ENCODE measurements around the gene OSBPL9.

DNA sequence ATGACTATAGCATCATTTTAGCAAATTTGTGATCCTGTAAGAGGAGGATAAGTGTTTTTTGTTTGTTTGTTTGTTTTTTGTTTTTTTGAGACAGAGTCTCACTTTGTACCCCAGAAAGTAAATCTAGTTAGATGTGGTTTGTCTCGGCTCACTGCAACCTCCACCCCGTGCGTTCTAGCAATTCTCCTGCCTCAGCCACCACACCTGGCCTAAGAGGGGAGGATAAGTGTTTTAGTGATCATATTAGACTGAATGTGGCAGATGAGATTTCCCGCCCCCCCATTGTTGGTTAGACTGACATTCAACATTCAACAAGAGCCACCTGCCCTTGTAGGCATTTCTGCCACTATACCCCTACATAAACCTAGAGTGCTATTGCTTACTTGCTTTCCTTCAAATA is 98.5 kb downstream of the OSBPL9 start:
- no peak for TF ChIP-seq ZNF114 (tag by site-specific recombination; IDR thresholded peaks at IDR 0.05)
- no peak for TF ChIP-seq ZNF792 (tag by site-specific recombination; IDR thresholded peaks at IDR 0.05)
- TF ChIP-seq, protein P1, sequence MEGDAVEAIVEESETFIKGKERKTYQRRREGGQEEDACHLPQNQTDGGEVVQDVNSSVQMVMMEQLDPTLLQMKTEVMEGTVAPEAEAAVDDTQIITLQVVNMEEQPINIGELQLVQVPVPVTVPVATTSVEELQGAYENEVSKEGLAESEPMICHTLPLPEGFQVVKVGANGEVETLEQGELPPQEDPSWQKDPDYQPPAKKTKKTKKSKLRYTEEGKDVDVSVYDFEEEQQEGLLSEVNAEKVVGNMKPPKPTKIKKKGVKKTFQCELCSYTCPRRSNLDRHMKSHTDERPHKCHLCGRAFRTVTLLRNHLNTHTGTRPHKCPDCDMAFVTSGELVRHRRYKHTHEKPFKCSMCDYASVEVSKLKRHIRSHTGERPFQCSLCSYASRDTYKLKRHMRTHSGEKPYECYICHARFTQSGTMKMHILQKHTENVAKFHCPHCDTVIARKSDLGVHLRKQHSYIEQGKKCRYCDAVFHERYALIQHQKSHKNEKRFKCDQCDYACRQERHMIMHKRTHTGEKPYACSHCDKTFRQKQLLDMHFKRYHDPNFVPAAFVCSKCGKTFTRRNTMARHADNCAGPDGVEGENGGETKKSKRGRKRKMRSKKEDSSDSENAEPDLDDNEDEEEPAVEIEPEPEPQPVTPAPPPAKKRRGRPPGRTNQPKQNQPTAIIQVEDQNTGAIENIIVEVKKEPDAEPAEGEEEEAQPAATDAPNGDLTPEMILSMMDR (tag by site-specific recombination; IDR thresholded peaks at IDR 0.05), result no peak
- TF ChIP-seq ZFP3 (tag by site-specific recombination; IDR thresholded peaks at IDR 0.05; ENCODE audit: low read depth), result no peak
- no peak for TF ChIP-seq ZNF133 (tag by site-specific recombination; IDR thresholded peaks at IDR 0.05)
- TF ChIP-seq, protein P2, sequence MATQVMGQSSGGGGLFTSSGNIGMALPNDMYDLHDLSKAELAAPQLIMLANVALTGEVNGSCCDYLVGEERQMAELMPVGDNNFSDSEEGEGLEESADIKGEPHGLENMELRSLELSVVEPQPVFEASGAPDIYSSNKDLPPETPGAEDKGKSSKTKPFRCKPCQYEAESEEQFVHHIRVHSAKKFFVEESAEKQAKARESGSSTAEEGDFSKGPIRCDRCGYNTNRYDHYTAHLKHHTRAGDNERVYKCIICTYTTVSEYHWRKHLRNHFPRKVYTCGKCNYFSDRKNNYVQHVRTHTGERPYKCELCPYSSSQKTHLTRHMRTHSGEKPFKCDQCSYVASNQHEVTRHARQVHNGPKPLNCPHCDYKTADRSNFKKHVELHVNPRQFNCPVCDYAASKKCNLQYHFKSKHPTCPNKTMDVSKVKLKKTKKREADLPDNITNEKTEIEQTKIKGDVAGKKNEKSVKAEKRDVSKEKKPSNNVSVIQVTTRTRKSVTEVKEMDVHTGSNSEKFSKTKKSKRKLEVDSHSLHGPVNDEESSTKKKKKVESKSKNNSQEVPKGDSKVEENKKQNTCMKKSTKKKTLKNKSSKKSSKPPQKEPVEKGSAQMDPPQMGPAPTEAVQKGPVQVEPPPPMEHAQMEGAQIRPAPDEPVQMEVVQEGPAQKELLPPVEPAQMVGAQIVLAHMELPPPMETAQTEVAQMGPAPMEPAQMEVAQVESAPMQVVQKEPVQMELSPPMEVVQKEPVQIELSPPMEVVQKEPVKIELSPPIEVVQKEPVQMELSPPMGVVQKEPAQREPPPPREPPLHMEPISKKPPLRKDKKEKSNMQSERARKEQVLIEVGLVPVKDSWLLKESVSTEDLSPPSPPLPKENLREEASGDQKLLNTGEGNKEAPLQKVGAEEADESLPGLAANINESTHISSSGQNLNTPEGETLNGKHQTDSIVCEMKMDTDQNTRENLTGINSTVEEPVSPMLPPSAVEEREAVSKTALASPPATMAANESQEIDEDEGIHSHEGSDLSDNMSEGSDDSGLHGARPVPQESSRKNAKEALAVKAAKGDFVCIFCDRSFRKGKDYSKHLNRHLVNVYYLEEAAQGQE (tag by site-specific recombination; IDR thresholded peaks at IDR 0.05), result no peak

Data from HEK293 (cell line).